HCT116 (cell line): ENCODE results near the gene GSTT2B.
"Not testable (repeated sequence)": the region's sequence is repeated elsewhere in the genome, so short reads cannot be mapped to it uniquely, and the experiment has no call there.

Experiments used
- CEBPB ChIP-seq: IDR thresholded peaks from 2 replicates; pipeline ENCODE4 v1.6.1; 2012; ENCODE audit warnings: low read depth
- EZH2 ChIP-seq: fragments of 200-600 bp; sonication (generic); IDR thresholded peaks from 2 replicates; pipeline ENCODE4 v1.6.1; 2017; ENCODE audit warnings: antibody characterized with exemption, mixed run types

- TF ChIP-seq CEBPB, EZH2: not testable (repeated sequence)
Measured at GRCh38 chr22:23940166-23940565, 20.8 kb downstream of the GSTT2B start.
